ENCODE measurements around the gene SLBP.

The SLBP gene

DNA sequence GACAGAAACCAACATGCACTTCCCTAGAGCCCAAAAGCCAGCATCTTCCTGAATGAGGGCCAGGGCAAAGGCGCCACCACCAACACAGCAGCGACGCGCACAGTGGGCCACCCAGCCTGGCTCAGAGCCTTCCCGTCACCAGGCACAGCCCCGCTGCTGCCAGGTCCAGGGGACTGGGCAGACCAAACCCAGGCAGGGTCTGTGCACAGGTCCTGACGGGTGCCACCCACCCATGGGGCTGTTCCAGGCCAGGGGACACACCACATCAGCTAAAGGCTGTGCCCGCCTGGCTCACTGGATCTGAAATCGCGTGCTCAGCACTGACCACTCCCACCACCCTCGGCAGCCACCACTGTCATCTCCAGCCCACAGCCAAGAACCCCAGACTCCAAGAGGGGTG lies 41.8 kb downstream of the SLBP start:
- no peak for DNase-seq

DNA sequence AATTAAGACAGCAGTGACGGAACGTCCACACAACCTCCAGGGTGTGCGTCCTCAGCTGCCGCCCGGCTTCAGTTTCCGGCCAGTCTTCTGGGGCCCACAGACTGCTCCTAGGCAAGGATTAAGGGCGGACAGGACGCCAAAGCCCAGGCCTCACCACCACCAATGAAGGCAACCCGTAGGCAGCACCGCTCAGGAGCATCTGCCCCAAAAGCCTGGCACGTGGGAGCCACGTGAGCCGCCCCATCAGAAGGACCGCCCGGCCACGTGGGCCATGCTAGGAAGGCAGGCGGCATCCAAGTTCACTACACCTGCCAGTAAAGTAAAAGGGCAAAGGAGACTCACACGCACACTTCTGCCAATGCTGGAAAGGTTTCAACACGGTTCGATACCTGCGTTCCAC lies 42.3 kb downstream of the SLBP start:
- no peak for DNase-seq

DNA sequence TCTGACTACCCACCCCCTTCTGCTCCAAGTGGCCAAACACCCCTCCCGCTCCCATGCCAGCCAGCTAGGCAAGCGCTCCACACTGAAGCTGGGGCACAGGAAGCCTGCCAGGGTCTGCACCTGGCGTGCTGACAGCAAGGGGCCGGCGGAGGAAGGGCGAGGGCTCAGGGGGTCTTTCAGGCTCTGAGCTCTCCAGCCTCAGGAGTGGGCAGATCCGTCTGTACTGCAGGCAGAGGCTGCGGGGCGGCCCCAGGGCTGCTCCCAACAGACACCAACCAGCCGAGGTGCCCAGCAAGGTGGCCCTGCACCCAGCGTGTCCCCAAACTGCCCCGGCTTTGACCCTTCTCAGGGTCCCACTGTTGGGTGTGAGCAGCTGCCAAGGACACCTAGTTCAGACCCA lies 42.8 kb downstream of the SLBP start:
- no peak for DNase-seq

DNA sequence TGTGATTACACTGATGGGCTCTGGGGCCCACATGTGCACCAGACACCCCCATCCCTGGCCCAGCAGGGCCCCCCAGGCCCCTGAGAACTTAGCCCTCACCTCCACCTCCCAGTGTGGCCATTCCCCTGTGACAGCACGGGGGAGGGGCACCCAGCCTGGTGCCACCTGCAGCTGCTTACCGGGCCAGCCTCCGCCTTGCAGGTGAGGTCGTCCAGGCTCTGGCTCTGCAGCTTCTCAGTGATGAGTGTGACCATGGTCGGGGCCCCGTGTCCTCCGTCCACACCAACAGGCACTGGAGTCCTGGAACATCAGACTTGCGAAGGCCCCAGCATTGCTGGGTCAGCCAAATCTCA lies 43.7 kb downstream of the SLBP start:
- DNase-seq: no peak

DNA sequence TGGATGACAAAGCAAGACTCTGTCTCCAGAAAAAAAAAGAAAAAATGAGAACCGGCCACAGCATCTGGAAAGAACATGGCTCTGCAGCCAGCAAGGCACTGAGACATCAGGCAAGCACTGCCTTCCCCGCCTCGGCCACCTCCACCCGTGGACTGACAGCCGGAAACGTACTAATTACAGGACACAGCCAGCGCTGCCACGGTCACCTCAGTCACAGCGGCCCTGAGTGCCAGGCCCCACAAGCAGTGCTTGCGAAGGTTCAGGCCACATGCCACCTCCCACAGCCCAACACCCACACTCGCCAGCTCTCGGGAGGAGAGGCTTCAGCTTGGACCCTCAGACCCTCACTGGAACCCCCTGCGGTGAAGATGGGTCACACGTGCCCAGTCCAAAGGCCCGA lies 44.8 kb downstream of the SLBP start:
- DNase-seq: no peak

DNA sequence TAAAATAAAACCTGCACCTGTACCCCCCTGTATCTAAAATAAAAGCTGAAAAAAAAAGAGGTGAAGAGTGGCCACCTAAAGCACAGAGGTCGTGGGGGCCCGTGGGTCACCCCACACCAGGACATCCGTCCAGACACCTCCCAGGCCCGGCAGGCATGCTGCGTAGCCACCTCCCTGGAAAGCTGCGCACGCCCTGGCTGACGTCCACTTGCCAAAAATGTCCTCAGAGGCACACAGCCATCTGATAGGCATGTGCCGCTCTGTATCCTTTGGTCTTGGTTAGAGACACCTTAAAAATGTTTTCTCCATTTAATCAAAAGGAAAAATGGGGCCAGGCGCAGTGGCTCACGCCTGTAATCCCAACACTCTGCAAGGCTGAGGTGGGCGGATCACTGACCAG lies 45.7 kb downstream of the SLBP start:
- no peak for DNase-seq

DNA sequence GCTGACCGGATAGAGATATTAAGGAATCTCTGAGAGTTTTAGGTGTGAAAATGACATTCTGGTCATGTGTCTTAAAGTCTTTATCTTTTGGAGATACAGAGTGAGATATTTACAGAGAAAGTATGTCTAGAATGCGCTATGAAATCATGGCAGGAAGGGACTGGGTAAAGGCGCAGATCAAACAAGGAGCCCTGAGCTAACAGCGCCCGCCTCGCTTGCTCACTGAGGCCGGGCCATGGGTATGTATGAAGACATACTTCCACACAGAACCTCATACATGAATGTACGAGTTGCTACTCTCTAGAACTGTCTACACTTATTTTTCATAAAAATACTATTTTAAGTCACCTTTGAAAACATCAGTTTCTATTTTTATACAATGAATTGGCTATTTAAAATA lies 48.0 kb downstream of the SLBP start:
- no peak for DNase-seq

DNA sequence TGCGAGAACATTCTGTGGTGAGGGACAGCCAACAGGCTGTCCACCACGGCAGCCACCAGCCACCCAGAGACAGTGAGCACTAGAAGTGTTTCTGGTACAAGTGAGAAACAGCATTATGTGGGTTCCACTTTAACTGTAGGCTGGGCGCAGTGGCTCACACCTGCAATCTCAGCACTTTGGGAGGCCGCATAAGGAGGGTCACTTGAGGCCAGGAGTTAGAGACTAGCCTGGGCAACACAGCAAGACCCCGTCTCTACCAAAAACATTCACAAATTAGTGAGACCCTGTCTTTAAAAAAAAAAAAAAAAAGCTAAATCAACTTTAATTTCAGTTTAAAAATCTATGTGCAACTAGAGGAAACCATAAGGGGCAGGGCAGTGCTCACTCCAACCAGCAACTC lies 48.6 kb downstream of the SLBP start:
- DNase-seq: no peak

DNA sequence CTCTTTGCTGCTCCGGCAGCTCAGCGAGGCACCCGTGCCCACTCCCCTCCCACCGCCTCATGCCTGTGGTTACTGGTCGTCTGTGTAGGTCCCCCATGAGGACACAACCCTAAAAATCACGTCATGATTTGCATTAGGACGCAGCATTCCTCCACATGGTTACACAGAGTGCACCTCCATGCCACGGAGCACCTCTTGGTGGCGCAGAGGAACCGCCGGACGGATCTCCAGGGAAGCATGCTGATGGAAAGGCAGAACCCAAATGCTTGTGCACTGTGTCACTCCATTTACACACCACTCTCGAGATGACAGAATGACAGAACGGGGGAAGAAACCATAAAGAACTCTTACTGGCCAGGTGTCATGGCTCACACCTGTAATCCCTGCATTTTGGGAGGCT lies 50.4 kb downstream of the SLBP start:
- no peak for DNase-seq

DNA sequence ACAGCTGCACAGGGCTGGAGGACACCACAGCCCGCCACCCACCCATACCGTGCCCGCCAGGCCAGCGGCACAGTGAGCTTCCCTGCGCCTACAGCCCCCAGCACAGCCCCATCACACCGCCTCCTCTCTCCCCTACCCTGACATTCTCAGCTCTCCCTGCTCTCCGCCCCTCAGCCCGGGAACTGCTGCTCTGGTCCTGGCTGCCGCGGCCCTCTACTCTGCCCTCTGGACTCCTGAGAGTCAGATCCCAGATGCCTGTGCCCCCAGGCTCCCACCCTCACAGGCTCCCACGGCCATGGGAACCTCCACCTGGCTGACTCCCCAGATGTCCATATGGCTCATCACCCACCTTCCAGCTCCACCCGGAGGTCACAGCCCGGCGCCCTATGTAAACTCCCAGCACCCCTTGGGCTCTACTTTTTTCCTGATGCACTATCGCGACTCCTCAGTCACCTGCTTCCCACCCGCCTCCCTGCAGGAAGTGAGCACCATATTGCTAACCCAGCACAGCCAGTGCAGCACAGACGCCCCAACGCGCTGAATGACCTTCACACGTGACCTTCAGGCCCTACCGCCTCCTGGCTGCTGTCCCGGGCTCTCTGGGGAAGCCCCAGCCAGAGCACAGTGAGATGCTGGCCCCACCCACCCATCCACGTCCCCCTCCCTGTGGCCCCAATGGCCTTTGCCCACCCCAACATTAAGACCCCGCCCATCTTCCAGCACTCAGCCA lies 51.0 kb downstream of the SLBP start:
- no peak for DNase-seq

DNA sequence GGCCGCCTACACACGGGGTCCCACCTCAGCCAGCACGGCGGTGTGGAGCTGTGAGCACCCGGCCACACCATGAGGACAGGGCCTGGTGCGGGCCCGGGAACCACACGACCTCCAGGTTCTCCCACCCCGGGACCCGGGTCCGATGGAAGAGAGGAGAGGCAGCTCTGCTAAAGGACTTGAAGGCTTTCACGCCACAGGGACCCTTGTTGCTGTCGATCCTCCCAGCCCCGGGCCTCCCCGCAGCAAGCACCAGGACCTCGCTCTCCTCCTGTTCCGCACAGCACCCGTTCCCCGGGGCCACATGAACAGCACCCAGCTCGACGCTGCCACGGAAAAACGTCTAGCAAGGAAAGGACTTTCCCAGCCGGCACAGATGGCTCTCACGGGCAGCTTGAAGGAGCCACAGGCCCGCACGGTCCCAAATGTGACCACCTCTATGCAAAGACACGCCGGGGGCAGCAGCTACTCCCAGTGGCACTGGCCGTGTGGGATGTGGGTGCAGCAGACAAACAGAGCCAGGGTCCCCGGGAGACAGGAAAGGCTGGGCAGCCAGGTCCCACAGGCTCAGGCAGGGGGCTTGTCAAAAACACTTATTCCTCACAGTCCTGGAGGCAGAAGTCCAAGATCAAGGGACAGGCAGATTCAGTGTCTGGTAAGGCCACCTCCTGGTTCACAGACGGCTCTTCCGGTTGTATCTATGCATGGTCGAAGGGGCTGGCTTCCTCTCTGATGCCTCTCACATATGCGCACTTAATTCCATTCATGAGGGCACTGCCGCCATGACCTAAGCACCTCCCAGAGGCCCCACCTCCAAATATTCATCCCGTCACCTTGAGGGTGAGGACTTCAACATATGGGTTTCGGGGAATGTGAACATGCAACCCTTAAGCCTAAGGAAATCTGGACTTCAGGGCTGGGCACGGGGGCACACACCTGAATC lies 52.7 kb downstream of the SLBP start:
- no peak for DNase-seq

DNA sequence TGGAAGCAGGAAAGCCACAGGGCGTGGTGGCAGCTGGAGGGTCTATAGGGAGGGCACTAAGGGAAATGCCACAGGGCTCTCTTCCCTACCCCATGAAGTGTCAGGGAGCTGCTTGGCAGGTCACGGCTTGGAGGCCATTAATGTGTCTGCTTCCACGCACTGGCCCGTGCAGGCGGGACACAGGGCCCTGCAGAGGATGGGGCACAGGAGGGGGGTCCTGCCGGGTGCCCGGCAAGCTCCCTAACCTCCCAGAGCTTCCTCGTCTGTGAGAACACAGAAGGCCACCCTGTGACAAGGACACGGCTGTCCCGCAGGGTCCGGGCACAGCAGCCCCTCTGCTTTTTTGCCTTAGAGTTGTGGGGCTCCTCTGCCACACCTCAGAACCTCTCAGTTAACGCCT lies 53.5 kb downstream of the SLBP start:
- no peak for DNase-seq

DNA sequence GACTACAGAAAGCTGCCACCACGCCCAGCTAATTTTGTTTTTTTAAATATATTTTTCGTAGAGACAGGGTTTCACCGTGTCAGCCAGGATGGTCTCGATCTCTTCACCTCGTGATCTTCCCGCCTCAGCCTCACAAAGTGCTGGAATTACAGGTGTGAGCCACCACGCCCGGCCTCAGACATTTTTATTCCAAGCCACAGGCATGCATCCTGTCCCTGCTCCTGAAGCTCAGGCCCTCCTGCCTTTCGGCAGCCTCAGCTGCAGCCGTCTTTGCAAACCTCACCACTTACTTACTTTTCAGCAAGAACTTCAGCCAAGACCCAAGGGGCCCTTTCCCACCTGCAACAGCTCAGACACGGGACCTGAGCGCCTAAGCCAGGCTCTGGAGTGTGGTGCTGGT lies 54.0 kb downstream of the SLBP start:
- DNase-seq: no peak

DNA sequence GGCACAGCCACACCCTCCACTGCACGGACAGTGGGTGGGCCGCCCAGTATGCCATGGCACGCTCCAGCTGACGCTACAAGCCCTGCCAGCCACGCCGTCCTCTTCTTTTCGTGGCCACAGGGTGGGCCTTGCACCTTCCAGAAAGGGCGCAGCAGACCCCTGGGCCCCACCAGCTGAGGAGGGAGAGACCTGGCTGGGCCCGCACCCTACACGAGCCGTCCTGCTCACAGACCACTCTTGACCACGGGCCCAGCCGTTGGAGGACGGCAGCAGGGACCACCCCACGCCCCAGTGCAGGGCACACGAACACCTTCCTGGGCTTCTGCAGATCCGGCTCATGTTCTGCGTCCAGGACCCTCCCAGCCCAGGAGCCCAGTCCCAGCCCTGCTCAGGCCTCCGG lies 55.1 kb downstream of the SLBP start:
- no peak for DNase-seq

DNA sequence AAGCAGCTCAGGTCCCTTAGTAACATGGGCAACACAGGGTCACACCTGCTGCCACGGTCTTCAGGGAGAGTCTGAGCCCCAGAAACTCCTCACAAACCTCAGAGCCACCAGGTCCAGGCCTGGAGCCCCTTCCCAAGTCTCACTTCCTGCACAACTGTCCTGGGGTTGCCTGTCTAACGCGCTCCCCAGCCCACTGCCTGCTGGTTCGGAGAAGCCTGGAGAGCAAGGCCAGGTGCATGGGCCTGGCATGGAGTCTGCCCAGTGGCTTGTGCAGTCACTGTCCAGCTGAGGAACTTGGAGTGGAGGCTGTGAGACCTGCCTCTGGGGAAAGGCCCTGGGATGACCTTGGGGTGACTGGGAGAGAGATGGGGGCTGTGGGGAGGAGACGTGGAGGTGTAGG lies 56.0 kb downstream of the SLBP start:
- no peak for DNase-seq

DNA sequence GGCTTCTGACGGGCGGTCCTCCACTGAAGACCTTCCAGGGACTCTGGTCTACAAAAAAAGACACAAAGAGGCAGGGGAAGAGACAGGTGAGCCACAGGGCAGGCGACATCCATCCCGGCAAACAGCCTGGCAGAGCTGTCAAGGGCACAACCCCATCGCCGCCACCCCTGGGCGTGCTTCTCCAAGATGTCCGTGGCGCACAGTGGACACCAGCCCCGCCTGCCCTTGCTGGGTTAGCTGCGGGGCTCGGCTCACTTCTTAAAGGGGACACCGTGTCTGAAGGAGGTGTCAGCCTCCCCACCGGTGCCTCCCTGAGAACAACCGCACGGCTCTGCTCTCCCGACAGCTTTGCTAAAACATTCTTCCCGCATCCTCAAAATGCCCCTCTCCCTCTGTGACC lies 56.4 kb downstream of the SLBP start:
- DNase-seq: no peak

DNA sequence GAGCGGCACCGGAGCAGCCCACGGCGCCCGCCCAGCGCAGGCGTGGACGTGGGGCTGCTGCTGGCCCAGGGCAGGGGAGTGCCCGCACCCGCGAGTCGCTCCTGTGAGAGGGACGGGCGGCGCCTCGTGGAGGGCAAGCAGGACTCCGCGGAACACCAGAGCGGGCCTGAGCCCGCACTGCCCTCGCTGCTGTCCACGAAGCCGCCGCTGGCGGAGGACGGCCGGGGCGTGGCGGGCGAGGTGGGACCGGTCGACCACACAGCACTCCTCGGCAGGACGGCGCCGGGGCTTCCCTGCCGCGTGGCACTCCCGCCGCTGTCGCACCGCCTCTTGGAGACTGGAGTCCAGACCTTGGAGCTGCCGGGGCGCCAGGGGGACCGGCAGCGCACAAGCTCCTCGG lies 57.0 kb downstream of the SLBP start:
- DNase-seq: no peak

DNA sequence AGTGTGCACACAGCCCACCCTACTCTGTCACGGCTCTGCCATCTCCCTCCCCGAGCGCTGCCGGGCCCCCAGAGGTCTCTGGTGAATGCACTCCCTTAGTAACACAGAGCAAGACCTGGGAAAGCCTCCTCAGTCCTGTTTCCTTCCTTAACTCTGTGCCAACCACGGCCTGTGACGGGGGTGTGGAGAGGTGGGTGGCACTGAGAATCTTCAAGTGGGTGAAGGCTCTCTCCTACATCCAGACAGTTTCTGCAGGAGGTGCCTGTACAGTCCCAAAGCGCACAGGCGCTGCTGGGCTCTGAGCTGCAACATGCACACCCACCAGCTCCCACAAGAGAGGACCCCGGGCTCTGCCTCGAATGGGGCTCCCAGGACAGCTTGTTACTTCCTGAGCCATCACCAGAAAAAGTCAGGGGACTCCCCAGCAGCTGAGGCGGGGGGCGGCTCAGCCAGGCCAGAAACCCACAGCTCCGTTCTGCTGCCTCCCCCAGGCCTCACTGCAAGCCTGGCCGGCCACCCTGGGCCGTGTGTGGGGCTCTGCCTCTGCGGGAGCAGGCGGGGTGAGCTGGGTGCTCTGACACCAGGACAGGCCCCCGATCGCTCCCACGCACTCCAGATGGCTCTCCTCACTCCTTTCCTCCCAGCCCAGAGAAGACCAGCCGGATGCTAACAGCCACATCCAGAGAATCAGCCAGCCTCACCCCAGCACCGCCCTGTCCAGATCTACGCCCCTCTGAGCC lies 57.7 kb downstream of the SLBP start:
- DNase-seq: no peak

DNA sequence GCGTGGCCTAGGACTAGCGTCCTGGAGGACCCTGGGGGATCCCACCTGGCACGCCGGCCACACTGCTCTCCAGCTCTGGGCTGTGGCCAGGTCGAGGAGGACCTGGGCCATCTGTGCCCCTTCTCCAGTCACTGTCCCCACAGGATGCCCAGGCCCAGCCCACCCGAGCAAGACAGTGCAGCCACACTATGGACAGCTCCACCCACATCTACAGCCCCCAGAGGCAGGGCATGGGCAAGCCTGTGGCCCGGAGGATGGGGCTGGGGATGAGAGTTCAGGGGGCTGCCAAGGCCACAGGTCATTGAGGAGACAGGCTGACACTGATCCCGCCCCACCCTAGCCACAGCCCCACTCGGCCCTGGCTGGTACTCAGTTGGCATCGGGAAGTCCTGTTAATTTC lies 58.3 kb downstream of the SLBP start:
- no peak for DNase-seq

DNA sequence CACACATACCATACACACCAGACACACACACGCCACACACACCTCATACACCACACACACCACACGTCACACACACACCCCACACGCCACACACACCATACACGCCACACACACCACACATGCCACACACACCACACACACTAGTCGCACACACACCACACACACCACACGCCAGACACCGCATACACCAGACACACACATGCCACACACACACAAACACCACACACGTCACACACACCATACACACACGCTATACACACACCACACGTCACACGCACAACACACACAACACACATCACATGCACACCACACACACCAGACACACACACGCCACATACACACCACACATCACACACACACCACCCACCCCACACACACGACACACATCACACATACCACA lies 60.0 kb downstream of the SLBP start:
- no peak for DNase-seq

DNA sequence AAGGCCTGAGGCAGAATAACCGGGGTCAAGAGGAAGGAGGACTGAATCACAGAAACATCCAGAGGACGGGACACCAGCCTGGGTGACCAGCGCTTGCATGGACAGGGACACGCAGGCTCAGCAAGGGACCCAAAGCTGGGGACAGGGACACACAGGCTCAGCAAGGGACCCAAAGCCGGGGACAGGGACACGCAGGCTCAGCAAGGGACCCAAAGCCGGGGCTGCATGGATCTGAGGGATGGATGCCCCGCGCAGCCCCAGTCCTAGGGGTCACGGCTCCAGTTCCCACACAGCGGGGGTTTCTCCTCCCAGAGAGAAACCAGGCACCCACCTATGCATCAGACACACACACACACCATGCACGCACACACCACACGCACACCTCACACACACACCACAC lies 60.5 kb downstream of the SLBP start:
- no peak for DNase-seq

DNA sequence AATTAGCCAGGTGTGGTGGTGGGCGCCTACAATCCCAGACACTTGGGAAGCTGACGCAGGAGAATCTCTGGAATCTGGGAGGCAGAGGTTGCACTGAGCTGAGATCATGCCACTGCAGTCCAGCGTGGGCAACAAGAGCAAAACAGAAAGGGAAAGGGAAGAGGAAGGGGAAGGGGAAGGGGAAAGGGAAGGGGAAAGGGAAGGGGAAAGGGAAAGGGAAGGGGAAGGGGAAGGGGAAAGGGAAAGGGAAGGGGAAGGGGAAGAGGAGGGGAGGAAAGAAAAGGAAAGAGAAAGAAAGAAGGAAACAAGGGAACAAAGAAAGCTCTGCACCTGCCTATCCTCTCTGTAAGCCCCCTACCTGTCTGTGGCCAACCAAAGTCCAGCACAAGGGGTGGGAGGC lies 63.2 kb downstream of the SLBP start:
- DNase-seq: no peak

DNA sequence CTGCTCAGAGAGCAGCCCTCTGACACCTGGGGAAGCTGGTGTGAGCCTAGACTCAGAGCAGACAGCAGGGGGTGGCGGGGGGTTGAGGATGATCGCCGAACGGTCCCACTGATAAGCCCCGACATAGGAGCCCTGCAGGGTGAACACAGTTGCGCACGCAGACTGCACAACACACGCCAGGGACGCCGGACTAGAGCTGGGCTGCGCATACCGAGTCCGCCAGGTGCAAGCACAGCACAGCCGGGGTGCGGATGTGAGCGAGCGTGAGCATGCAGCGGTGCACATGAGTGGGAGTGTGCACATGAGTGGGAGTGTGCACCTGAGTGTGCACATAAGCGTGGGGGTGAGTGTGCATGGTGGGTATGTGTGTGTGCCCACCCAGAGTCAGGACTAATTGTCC lies 64.7 kb downstream of the SLBP start:
- no peak for DNase-seq

DNA sequence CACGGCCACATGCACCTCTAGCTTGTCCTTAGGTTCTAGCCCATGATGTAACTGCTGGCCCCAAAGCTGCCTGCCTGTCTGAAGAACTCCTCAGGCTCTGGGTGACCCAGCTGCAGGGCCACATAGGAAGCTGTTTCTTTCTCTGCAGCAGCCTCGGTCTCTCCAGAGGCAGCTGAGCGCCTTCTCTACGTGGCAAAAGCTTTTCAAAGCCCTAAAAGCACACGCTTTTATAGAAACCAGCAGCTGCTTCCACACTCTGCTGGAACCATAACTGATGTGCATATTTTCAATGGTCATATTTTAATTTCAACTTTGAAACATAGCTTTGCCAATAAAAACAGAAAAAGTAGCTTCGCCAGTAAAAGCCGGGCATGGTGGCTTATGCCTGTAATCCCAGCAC lies 65.4 kb downstream of the SLBP start:
- no peak for DNase-seq

Data from activated CD8-positive, alpha-beta memory T cell treated with anti-CD3 and anti-CD28 coated beads for 24 hours (primary cell).